Stimulated activated CD4-positive, alpha-beta T cell treated with anti-CD3 and anti-CD28 coated beads, TNF-alpha, amount 100 ng/mL, for 4 hours (primary cell): ENCODE data around the gene SNAPC4.

Experiments
- DNase-seq, 3 experiments: peaks; one replicate each; pipeline ENCODE4 v3.0.0-alpha.2; 2020; ENCODE audit warnings: low read depth in 3 of 3

SNAPC4 gene

DNA sequence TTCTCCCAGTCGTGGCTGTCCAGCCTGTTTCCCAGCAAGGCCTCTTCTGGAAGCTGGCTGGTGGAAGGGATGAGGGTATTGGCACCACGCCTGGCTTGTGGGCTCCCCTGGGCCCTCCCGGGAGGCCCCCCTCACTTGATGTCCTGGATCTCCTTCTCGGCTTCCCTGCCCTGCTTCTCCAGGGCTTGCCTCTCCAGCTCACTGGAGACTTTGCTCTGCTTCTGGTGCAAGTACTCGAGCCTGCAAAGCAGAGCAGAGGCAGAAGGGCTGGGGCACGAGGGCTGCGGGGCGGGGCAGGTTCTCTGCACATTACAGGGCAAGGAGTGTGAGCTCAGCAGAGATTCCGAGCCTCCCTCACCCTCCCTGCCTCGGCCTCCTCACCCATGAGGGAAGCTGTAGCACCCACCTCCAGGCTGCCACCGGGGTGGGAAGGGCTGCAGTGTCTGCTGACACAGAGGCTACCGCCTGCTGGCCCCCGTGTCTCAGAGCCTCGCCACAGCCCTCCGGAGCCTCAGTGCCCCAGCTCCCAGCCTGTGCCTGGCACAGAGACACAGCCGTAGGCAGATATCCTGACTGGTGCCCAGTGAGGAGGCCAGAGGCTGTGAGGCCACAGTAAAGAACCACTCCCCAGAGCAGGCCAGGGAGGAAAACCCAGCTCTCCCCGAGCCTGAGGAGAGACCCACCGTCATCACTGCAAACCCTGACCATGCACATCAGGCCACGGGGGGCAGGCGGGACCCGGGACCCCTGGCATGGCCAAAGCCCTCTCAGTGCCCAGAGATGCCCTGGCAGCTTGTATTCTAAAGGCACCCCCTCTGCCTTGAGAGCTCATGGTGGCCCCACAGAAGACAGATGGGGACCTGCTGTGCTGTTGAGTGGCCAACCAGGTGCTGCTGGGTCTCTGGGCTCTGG, 7.2 kb downstream of the SNAPC4 start:
- DNase-seq, result no peak

DNA sequence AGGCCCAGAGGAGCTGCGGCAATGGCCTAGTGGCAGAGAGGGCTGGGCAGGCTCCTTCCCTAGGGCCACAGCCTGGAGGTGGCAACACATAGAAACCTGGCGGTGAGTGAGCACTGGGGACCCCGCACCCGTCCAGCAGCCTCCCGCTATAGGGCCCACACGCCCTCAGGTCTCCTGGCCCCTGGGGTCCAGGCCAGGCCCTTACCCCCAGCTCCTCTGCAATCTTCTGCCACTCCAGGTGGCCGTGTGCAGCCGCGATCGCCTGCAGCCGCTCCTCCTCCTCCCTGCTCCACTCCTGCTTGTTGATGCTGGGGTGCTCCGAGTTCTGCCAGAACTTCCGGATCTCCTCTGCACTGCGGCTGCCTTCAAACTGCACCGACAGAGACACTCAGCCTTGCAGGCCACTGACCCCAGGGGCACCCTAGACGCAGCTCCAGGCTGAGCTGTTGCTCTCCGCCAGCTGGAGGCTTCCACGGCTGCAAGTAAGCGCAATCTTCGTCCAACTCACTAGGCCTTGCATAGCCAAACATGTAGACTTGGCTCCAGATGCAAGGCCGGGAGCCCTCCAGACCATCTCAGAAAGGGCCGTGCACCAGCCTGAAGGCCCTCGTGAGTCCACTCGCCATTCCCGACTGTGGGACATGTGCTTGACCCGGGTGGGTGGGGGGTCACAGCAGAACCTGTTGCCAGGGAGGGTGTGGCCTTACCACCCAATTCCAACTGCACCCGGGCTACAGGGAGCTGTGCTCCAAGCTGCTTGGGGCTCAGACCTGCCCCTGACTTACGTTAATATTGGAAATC, 8.0 kb downstream of the SNAPC4 start:
- DNase-seq, result no peak

DNA sequence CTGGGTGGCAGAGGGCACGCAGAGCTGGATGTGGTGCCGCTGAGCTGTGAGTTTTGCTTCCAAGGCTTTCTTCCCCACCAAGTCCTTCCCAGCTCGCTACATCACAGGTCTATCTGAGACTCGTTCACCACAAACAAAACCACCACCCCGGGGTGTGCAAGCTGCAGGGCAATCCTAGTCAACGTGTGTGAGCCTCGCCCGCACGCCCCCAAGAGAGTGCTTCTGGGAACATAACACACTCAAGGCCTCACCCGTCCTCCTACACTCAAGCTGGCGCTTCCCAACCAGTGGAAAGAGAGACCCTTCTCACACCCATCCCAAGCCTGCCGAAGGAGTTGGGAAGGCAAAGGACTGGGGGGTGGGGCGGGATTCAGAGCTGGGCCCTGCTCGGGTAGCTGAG, 10.6 kb downstream of the SNAPC4 start:
- DNase-seq, result no peak

DNA sequence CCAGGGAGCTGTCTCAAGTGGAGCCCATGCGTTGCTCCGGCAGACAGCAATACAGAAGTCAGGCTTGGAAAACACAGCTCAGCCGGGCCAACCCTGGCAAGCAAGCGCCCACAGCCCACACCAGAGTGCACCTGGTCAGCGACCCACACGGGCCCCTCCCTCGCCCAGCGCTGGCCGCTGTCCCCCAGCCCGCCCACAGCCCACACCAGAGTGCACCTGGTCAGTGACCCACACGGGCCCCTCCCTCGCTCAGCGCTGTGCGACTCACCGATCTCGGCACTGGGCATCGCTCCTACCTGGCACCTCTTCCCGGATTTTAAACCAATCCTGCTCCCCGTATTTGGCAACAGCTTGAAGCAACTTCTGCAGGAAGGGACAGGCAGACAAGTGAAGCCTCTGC, 12.8 kb downstream of the SNAPC4 start:
- DNase-seq, result no peak

DNA sequence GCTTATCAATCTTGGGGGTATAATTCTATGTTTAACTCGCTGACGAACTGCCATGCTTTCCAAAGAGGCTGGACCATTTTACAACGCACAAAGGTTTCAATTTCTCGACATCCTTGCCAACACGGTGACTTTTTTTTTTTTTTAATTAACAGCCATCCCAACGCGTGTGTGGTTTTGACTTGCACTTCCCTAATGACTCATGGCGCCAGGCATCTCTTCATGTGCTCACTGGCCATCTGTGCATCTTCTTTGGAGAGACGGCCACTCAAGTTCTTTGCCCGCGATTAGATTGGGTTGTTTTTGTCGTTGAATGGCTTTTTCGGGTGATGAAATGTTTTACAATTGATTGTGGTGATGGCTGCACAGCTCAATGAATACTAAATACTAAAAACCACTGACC, 14.0 kb downstream of the SNAPC4 start:
- DNase-seq, result no peak

DNA sequence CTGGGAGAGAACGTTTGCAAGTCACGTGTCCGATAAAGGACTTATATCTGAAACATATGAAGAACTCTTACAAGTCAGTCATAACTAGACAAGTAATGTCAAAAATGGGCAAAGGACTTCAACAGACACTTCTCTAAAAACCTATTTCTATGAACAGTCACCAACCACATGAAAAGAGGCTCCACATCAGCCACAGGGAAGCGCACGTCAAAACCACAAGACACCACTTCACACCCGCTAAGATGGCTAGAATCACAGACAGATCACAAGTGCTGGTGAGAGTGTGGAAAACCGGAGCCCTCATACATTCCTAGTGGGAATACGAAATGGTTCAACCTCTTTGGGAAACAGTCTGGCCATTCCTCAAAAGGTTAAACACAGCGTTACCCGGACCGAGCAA, 15.0 kb downstream of the SNAPC4 start:
- DNase-seq, result no peak

DNA sequence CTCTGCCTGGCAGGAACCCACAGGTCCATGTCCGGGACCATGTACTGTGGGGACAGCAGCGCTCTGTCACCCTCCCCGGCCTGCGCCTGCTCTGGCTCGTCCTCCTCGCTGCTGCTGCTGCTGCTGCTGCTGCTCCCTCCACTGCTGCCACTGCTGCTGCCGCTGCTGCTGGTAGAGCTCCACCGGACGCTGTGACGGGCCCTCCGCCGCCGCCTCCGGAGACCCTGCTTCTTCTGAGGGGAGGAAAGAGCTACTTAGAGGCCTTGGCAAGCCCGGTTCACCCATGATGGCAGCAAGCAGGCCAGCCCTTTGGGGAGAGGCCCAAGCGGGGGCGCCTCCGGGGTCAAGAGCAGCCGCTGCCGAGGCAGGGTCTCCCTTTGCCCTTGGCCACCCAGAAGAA, 16.5 kb downstream of the SNAPC4 start:
- DNase-seq, result no peak

DNA sequence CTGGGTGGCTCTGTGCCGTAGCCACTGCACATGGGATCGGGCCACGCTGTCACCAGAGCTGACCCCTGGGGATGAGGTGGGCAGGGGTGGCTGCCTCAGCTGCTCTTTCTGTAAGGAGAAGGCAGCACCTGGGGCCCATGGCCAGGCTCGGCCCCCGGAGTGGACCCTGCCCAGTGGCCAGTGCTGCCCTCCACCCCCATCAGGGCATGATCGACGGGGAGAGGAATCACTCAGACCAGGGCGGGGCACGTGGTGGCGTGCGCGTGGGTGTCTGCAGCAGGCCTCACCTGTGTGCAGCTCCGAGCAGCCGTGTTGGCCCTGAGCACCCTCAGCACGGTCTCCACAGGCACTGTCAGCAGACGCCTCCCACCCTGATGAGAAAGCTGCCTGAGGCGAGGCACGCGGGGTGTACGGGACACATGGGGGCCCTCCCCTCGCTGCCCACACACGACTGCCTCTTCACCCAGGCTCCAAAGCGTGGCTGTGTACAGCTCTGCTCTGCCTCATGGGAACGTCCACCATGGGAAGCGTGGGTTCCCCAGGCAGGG, 17.9 kb downstream of the SNAPC4 start:
- no peak for DNase-seq

DNA sequence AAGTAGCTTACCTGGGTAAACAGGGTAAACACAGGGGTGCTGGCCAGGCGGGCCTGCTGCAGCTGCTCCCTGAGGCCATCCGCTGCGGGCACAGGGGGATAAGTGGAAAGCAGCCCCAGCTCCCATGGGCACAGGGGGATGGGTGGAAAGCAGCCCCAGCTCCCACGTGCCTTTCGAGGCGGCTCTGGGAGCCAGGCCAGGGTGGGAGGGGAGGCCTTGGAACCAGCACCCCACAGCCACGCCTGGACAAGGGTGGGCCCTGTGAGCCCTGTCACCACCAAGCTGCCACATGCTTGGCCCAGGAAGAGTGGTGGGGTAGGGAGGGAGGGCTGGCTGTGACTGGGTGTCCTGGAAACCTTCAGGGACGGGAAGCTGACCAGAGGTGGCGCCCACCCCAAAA, 18.7 kb downstream of the SNAPC4 start:
- DNase-seq, result no peak

DNA sequence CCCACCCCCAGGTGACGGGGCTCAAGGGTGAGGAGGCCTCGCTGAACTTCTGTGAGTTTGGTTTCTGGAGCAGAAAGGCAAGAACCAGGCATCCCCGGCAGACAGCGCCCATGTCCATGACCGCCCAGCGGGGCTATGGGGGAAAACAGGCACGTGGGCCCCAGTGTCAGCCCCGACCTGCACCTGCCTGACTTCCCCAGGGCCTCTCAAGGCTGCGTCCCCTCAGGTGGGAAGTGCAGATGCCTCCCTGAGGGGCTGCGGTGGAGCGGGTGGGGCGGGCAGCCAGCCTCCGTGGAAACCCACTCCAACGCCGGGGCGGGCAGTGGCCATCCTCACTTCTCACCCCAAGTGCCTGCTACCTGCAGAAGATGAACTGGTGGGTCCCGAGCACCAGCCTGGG, 19.6 kb downstream of the SNAPC4 start:
- DNase-seq, result no peak

DNA sequence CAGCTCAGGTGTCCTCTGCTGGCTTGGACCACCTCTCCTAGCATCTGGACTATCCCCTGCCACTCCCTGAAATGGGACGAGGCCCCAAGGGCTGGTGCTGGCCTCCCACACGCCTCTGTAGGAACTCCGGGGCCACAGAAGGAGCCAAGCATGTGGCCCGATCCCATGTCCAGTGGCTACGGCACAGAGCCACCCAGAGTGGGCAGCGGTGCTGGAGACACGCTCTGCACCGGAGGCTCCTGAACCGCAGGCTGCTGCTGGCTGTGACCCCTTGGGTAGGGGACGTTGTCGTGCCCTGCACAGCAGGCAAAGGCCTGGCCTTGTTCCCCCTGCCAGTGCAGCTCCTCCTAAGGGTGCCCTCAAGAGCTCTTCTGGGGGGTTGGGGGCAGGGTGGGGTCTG, 20.1 kb downstream of the SNAPC4 start:
- DNase-seq, result no peak

DNA sequence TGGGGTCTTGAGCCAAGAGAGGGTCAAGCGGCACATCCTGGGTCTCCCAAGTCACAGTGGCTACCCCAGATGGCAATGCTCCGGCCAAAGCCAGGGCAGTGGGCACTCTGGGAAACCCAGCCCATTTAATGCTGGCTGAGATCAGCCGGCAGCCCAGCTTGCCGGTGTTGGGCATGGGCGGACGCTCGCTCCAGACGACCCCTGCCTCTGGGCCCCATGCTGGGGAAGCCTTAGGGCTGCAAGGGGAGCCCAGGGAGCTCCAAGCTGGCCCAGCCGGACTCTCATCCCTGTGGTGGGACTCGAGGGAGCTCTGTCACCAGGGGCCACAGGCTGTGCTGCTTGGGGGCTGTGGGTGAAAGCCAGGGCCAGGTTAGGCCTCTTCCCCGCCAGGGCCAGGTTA, 20.6 kb downstream of the SNAPC4 start:
- DNase-seq, result no peak

DNA sequence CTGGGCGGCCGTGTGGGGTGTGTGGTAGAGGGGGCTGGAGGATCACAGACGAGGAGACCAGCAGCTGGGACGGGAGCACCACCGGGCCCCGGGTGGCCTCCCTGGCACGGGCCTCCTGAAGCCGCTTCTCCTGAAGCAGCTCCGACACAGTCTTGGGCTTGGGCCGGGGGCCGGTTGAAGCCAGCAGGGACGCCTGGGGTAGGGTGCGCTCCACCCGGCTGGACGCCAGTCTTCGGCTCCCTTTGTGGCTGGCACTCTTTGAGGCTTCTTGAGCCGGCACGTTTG, 21.0 kb downstream of the SNAPC4 start:
- DNase-seq, result no peak

DNA sequence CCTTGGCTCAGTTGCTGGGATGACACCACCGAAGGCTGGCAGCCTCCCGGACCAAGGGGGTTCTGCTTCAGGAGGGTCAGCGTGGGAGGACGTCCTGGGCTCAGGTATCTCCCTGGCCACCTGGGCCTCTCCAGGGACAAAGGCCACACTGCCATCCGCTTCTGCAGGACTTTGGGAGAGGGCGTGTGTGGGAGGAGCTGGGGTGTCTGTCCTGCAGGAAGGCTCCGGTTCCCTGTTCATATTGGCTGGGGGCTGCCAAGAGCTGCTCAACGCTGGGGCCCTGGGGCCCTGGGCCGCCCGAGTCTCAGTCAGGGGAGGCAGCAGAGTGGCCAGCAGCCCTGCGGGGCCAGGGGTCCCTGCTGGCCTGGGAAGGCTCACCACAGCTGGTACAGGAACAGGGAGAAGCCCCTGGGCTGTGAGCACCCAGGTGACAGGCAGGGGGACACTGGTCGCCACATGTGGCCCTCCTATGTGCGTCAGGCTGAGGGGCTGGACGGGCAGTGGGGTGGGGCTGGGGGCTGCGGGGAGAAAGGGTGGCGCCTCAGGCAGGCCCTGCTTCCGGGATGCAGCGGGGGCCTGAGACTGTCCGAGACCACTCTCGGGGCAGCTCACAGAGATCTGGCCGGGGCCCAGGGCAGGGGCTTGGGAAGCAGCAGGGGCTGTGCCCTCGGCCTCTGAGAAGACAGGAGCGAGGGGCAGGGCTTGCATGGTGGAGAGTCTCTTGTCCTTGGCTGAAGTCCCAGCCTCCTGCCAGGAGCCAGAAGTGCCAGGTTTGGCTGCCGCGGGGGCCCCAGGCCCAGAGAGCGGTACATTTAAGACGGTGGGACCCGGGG, 21.6 kb downstream of the SNAPC4 start:
- DNase-seq, result no peak

DNA sequence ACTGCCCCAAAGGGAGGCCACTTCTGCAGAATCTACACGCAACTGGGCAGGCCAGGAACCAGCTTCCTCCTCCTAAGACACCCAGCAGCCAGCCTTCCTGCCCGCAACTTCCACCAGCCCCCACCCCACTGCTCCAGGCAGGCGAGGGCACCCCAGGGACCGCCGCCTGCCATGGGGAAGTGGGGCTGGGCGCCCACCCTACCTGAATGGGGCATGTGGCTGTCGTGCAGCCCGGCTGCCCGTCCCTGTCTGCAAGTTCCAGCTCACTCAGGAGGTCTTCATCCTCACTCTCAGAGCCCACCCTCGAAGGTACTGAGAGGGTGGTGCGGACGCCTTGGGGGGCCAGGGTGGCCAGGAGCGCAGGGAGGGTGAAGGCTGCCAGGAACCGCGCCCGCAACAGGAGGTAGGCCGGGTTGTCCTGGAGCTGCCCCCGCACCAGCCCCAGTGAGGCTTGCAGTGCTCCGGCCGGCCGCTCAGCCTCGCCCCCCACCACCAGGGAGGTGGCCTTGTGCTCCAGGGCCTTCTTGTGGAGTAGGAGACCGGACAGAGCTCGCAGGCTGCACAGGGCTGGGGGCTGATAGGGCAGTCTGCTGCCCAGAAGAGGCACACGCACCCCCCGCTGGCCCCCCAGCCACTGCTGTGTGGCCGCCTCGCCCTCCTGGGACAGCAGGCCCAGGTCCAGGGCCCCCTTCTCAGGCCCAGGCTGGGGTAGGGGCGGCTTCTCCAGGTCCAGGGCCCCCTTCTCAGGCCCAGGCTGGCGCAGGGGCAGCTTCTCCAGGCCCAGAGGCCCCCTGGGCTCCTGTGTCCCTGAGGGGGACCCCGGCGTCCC, 22.4 kb downstream of the SNAPC4 start:
- no peak for DNase-seq

DNA sequence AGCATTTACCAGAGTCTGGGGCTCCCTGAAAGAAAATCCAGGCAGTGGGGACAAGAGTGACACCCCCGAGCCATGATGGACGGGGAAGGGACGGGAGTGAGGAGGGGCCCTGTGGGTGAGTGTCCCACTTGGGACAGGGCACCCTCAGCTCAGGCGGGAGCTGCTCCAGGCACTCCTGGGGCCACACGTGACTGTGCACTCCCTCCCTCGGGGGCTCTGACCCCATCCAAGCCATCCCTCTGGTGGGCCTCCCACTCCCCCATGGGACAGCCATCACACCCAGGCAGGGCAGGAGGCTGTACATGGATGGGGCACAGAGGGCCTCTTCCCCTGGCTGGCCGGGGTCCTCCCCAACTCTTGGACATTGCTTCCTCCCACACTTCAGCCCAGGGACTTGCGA, 23.5 kb downstream of the SNAPC4 start:
- DNase-seq, result no peak

DNA sequence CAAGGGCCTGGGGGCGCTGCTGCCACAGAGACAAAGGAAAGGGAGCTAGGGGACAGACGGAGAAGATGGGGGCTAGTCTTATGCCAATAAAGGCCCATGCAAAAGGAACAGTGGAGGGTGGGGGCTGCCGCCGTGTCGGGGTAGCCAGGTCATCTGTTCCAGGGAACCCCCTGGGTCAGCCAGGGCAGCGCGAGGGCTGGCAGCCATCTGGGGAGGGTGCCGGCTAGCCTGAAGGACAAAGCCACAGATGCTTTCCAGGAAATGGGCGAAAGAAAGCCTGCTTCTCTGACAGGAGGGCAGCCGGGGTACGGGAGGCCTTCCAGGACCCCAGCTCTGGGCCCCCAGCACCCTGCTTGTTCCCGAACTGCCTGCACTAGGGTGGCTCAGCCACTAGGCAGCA, 24.9 kb downstream of the SNAPC4 start:
- DNase-seq, result no peak

DNA sequence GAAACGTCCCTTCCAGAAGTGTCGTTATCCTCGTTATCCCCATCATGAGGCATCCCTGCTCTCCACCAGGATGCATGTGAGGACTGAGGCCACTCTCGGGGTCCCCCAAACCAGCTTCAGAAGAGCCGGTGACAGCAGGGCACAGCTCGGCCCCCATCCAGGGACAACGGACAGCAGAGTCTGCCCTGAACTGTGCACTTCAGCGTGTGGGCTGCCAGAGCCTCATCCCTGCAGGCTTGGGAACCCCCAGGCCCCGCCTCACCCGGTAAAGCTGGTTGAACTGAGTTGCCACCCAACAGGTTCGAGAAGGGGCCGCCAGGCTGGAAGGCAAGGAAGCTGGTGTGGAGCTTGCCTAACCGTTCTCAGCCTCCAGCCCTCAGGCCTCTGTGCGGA, 25.8 kb downstream of the SNAPC4 start:
- DNase-seq, result no peak

DNA sequence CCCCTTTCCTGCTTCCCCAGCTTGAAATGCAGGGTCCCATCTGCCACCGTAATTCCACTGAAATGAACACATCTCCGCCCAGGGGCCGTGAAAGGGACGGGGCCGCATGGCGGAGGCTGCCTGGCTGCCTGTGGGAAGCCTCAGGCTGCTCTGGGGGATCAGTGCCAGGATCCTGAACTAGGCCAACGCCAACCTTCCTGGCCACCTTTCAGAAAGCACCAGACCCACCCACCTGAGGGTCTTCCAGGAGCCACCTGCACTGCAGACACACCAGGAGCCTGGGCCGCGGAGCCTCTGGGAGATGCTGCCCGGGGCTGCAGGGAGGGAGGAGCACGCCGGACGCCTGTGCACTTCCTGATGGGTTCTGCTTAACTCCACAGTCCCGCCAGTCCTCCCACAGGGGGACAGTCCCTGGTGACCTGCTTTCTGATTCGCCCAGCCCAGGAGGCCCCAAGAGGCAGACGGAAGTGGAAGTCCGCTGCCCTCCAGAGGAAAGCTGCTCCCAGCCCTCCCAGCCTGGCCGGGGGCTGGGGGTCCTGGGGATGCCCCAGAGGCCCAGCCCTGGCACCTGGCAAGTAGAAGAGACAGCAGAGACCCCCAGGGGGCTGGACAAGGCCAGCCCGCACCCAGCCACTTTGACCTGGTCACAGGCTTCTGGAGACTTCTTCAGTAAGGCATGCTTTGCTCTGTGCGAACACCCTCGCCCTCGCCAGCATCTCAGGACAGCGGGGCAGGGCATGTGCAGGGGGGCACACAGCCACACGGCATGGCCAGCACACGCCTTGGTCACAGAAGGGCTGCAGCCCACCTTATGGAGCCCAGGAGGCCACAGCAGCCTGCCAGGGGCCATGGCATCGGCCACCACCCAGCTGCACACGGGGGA, 26.4 kb downstream of the SNAPC4 start, which contains the start of gene CARD9:
Gene CARD9, minus strand, starts transcription at position 370 of the 883 bp plus-strand sequence. CDS start 1,591 bp downstream, outside the sequence.
- no peak for DNase-seq
